K562 (cell line): Measurements from ENCODE around the gene ZNF689. TPM values are rescaled to one million over a fixed set of nuclear protein-coding genes. Genes with fewer than 3 reads are reported as not detected.
A peak's percentile ranks its signal among the peaks of the same experiment; 100 is the strongest.

ENCODE experiments used
- ATAC-seq: fragments of 200-7000 bp; cut with Tn5 transposase; 3 replicates; pipeline ENCODE4 v1.9.1; 2020; ENCODE audit warnings: moderate library complexity
- BruUV-seq: library from RNA; stranded (reverse); fragments of 400-500 nt; replicated peaks from 2 replicates; lab custom pipeline; 2021; lab: Mats Ljungman, UMichigan
- CTCF ChIA-PET: fragments of 300-600 bp; formaldehyde crosslinking; extraction: SDS; loops from one replicate; lab custom pipeline; 2021; ENCODE audit warnings: low intra/inter-chr PET ratio; lab: Yijun Ruan, JAX
- POLR2A ChIA-PET: fragments of 300-600, 350-650 bp; sonication (Branson Sonifier 250); formaldehyde crosslinking; extraction: SDS; loops from one replicate; lab custom pipeline; 2021; ENCODE audit warnings: antibody characterized with exemption, inconsistent platforms; lab: Yijun Ruan, JAX
- DNase-seq, 4 experiments: peaks; one replicate each; pipeline versions ENCODE4 v3.0.0 to v3.0.0-alpha.2; 2011 to 2018; ENCODE audit warnings: low spot score in 3 of 4, mixed read lengths in 3 of 4; ENCODE audit errors: extremely low read depth in 1 of 4
- FAIRE-seq: peaks from 2 replicates; lab custom pipeline; 2011; peaks lifted over from hg19 to GRCh38; lab: Jason Lieb, UNC
- H2AFZ ChIP-seq: 2 replicates; pipeline ENCODE4 v1.6.0; 2011; ENCODE audit warnings: low read depth, low read length, control low read depth, inconsistent platforms
- H3K27ac ChIP-seq: fragments of 200-600 bp; 3 replicates; pipeline ENCODE4 v1.8.0; 2011; ENCODE audit warnings: low read depth, mild to moderate bottlenecking, control low read depth, inconsistent platforms, low read length, moderate library complexity, mixed read lengths; ENCODE audit errors: extremely low read depth
- H3K27me3 ChIP-seq, 2 experiments: fragments of 300-600 bp in 1 of 2; 2 replicates in 1 of 2; 3 replicates in 1 of 2; pipeline versions ENCODE4 v1.6.0 to v1.8.0; 2011; ENCODE audit warnings: inconsistent platforms in 2 of 2, low read length in 2 of 2, mild to moderate bottlenecking in 1 of 2, mixed read lengths in 1 of 2, moderate library complexity in 1 of 2; ENCODE audit not compliant: control insufficient read depth in 2 of 2, insufficient read depth in 2 of 2
- H3K36me3 ChIP-seq: fragments of 300-600 bp; 3 replicates; pipeline ENCODE4 v1.8.0; 2011; ENCODE audit warnings: mild to moderate bottlenecking, low read length, inconsistent platforms; ENCODE audit not compliant: control insufficient read depth, insufficient read depth
- H3K4me1 ChIP-seq, 2 experiments: fragments of 200-600 bp in 1 of 2; replicated peaks in 1 of 2; 2 replicates in 1 of 2; 3 replicates in 1 of 2; pipeline versions ENCODE4 v1.5.1 to v1.8.0; 2011; ENCODE audit warnings: inconsistent platforms in 2 of 2, low read length in 2 of 2, mild to moderate bottlenecking in 1 of 2, mixed read lengths in 1 of 2, moderate library complexity in 1 of 2; ENCODE audit not compliant: control insufficient read depth in 2 of 2, insufficient read depth in 2 of 2
- H3K4me2 ChIP-seq: 2 replicates; pipeline ENCODE4 v1.6.1; 2011; ENCODE audit warnings: low read length, control low read depth, inconsistent platforms, mixed read lengths; ENCODE audit not compliant: insufficient read depth
- H3K4me3 ChIP-seq: fragments of 200-600 bp; sonication (generic), shearing (Covaris generic); 2 replicates; pipeline ENCODE4 v1.5.1; 2016; ENCODE audit warnings: control low read depth, inconsistent platforms
- H3K79me2 ChIP-seq: fragments of 200-600 bp; 3 replicates; pipeline ENCODE4 v1.8.0; 2011; ENCODE audit warnings: low read length, inconsistent platforms; ENCODE audit not compliant: control insufficient read depth, insufficient read depth
- H3K9ac ChIP-seq, 2 experiments: 2 replicates each; pipeline versions ENCODE4 v1.6.0 to v1.6.1; 2011; ENCODE audit warnings: low read depth in 2 of 2, low read length in 2 of 2, control low read depth in 1 of 2, inconsistent platforms in 1 of 2, mild to moderate bottlenecking in 1 of 2, mixed read lengths in 1 of 2; ENCODE audit not compliant: insufficient read depth in 1 of 2
- H3K9me1 ChIP-seq: one replicate; pipeline ENCODE4 v1.6.0; 2011; ENCODE audit warnings: inconsistent platforms, mild to moderate bottlenecking, low read length, moderate library complexity; ENCODE audit not compliant: control insufficient read depth, insufficient read depth
- H3K9me3 ChIP-seq: replicated peaks from 2 replicates; pipeline ENCODE4 v1.5.1; 2011; ENCODE audit warnings: low read depth, low read length, inconsistent platforms; ENCODE audit not compliant: control insufficient read depth, insufficient read depth
- H4K20me1 ChIP-seq: replicated peaks from 2 replicates; pipeline ENCODE4 v1.6.1; 2011; ENCODE audit warnings: low read length, inconsistent platforms, mixed read lengths; ENCODE audit not compliant: control insufficient read depth, insufficient read depth
- ETV6 ChIP-seq, 3 experiments: fragments of 150-350 bp in 1 of 3; sonication (generic) in 1 of 3; formaldehyde crosslinking in 1 of 3; IDR thresholded peaks; 2 replicates each; pipeline versions ENCODE4 v1.6.1 to v1.8.0; 2014 to 2022; ENCODE audit warnings: borderline replicate concordance in 2 of 3, low read depth in 2 of 3, antibody characterized with exemption in 1 of 3, low read length in 1 of 3, mild to moderate bottlenecking in 1 of 3, missing genetic modification reagents in 1 of 3
- FOXM1 ChIP-seq, 2 experiments: fragments of 450-650 bp in 1 of 2; sonication (generic) in 1 of 2; formaldehyde crosslinking in 1 of 2; IDR thresholded peaks; 2 replicates each; pipeline versions ENCODE4 v1.6.1 to v1.9.0; 2017 to 2022; ENCODE audit warnings: low read depth in 2 of 2, mild to moderate bottlenecking in 2 of 2, missing genetic modification reagents in 1 of 2, moderate library complexity in 1 of 2
- GABPB1 ChIP-seq: sonication (generic); formaldehyde crosslinking; IDR thresholded peaks from 2 replicates; pipeline ENCODE4 v1.8.0; 2022; ENCODE audit warnings: mild to moderate bottlenecking, missing genetic modification reagents
- GABPB2 ChIP-seq: fragments of 250-450 bp; sonication (Bioruptor Pico); conservative IDR thresholded peaks from 2 replicates; pipeline ENCODE4 v1.5.1; 2021; ENCODE audit warnings: mild to moderate bottlenecking
- HCFC1 ChIP-seq: IDR thresholded peaks from 2 replicates; pipeline ENCODE4 v1.6.1; 2012; ENCODE audit warnings: low read depth, low read length, improper control_type of control experiment
- HIVEP1 ChIP-seq: fragments of 250-450 bp; sonication (Bioruptor Pico); IDR thresholded peaks from 2 replicates; pipeline ENCODE4 v1.4.0; 2020; ENCODE audit warnings: mild to moderate bottlenecking
- MCM3 ChIP-seq: fragments of 450-650 bp; IDR thresholded peaks from 2 replicates; pipeline ENCODE4 v1.6.1; 2016
- NRF1 ChIP-seq, 2 experiments: fragments of 450-650 bp; IDR thresholded peaks in 1 of 2; conservative IDR thresholded peaks in 1 of 2; 2 replicates each; pipeline ENCODE4 v1.6.1; 2014; ENCODE audit warnings: mild to moderate bottlenecking in 2 of 2
- POLR3G ChIP-seq: IDR thresholded peaks from 2 replicates; pipeline ENCODE4 v1.6.1; 2011; ENCODE audit not compliant: insufficient read length, insufficient replicate concordance; ENCODE audit errors: extremely low read depth
- PTTG1 ChIP-seq: fragments of 450-650 bp; IDR thresholded peaks from 2 replicates; pipeline ENCODE4 v1.6.1; 2016; ENCODE audit warnings: low read depth, mild to moderate bottlenecking, missing genetic modification characterization, missing compliant biosample characterization
- RBM17 ChIP-seq: fragments of 200-400 bp; formaldehyde crosslinking; IDR thresholded peaks from 2 replicates; pipeline ENCODE4 v1.6.1; 2017; ENCODE audit warnings: low read depth, mild to moderate bottlenecking, low read length, borderline replicate concordance
- RBM22 ChIP-seq: fragments of 200-400 bp; formaldehyde crosslinking; IDR thresholded peaks from 2 replicates; pipeline ENCODE4 v1.6.1; 2018; ENCODE audit warnings: low read length, low read depth; ENCODE audit not compliant: poor library complexity, severe bottlenecking
- SRSF9 ChIP-seq: fragments of 200-400 bp; formaldehyde crosslinking; IDR thresholded peaks from 2 replicates; pipeline ENCODE4 v1.6.1; 2017; ENCODE audit warnings: low read depth, low read length, borderline replicate concordance
- STAT5B ChIP-seq: fragments of 250-450 bp; sonication (Bioruptor Pico); IDR thresholded peaks from 2 replicates; pipeline ENCODE4 v1.8.0; 2021; ENCODE audit warnings: mild to moderate bottlenecking, inconsistent platforms
- TCF7L2 ChIP-seq: fragments of 150-350 bp; IDR thresholded peaks from 2 replicates; pipeline ENCODE4 v1.6.1; 2016; ENCODE audit warnings: low read depth, mild to moderate bottlenecking, low read length, moderate library complexity
- ZEB2 ChIP-seq: fragments of 450-650 bp; IDR thresholded peaks from 2 replicates; pipeline ENCODE4 v1.6.1; 2016
- WGBS: fragments of 100-300 bp; shearing (Covaris generic); methylation state at CpG from one replicate; pipeline ENCODE4 v1.1.6; 2016; ENCODE audit warnings: low coverage, mixed read lengths; ENCODE audit not compliant: insufficient coverage; ENCODE audit errors: missing lambda C conversion rate; 5-methylcytosine and 5-hydroxymethylcytosine counted together
- in situ Hi-C: fragments of 300-500 bp; cut with MboI; formaldehyde crosslinking; loops from 4 replicates; pipeline ENCODE4 v1.15.0; 2018; ENCODE audit warnings: inconsistent platforms, mixed read lengths
- intact Hi-C: fragments of 100-400 bp; cut with micrococcal nuclease; formaldehyde crosslinking; loops from 2 replicates; pipeline ENCODE4 v1.14.2; 2022
- polyA plus RNA-seq, 8 experiments: library from polyadenylated mRNA; depleted of rRNA in 4 of 8; stranded (reverse) in 5 of 8; unstranded in 3 of 8; fragments of >200 nt; fragmentation: Nextera tagmentation in 2 of 8; fragmentation: Illumina TruSeq in 1 of 8; extraction: Ambion mirVana in 2 of 8; extraction: Trizol in 1 of 8; gene quantifications; 2 replicates each; pipeline versions ENCODE4 v1.2.1 to v1.2.3, GENCODE V29; 2011 to 2014; ENCODE audit warnings: inconsistent platforms in 1 of 8, missing spikeins in 1 of 8
- total RNA-seq, 7 experiments: library from RNA; depleted of rRNA in 6 of 7; stranded (reverse); fragments of >200 nt in 6 of 7; fragmentation: Illumina TruSeq in 2 of 7; extraction: Trizol in 2 of 7; gene quantifications; 2 replicates each; pipeline versions ENCODE4 v1.2.1 to v1.2.3, GENCODE V29; 2011 to 2021; ENCODE audit warnings: low replicate concordance in 1 of 7
- TF ChIP-seq, protein P1 (sequence below): fragments of 250-450 bp; sonication (Bioruptor Pico); IDR thresholded peaks from 2 replicates; pipeline ENCODE4 v1.4.0; 2020

ZNF689 gene
- total and polyA plus RNA-seq, 9 of the 15 experiments (the other 6 are each of a cell fraction or from before 2014, with no cell fraction given) = 5.4 to 15.4 (median 10.8) TPM

DNA sequence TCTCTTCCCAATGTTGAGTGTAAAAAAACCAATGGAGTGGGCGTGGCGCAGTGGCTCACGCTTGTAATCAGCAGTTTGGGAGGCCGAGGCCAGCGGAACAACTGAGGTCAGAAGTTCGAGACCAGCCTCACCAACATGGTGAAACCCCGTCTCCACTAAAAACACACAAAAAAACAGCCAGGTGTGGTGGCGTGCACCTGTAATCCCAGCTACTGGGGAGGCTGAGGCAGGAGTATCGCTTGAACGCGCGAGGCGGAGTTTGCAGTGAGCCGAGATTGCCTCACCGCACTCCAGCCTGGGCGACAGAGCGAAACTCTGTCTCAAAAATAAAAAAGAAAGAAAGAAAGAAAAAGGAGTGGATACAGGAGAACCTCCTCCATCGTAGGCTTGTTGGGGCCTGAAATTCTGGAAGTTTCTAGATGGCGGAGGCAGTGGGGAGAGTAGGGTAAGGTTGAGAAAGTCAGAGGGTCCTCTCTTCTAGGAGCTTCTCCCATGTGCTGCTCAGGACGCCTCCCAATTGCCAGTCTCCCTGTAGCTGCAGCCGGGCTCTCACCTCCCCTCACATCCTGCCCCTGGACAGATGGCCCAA is 51.3 kb downstream of the ZNF689 start:
- no peak for FAIRE-seq
- in situ Hi-C loops (no loop called here), intact Hi-C loops (loop anchor here (1.0 kb wide), 1 partner anchor 26 kb away; the partner anchor contains the start of gene ZNF785)
- H3K27me3 ChIP-seq = no peaks in the 10 kb centered on the region
- peak overlapping the region; percentile 94 for H3K27ac ChIP-seq
- H3K9me3 ChIP-seq = no peaks in the 10 kb centered on the region; the same call in 1 of the 2 replicates
- peak overlapping the region; percentile 66 for H3K4me3 ChIP-seq
- H3K4me2 ChIP-seq = peak overlapping the region; percentile 83
- H4K20me1 ChIP-seq = no peaks in the 10 kb centered on the region
- DNase-seq = no peak
- peaks cover 14 to 55% of the 10 kb centered on the region in 2 experiments; a peak in 4 of 5 replicates for H3K4me1 ChIP-seq
- H3K79me2 ChIP-seq = peaks cover 25% of the 10 kb centered on the region
- peak overlapping the region; percentile 86 to 91 for H3K9ac ChIP-seq
- CTCF ChIA-PET = no interaction called here
- H2AFZ ChIP-seq = peak overlapping the region; percentile 89
- H3K36me3 ChIP-seq = peaks cover 24% of the 10 kb centered on the region; the same call in 2 of the 3 replicates
- 36% methylated on average over 20 of the region's 21 CpGs for WGBS
- BruUV-seq = TSS peak; percentile 94
- no peak for ATAC-seq
- no peaks in the 10 kb centered on the region for H3K9me1 ChIP-seq
- POLR2A ChIA-PET = interaction anchor here (0.6 to 4.9 kb wide), 19 partner anchors 10 to 1173 kb away, joined by 3 to 31 read pairs (median 3); partner anchors contain the start of genes DCTPP1, ZNF688, ZNF689 and ZNF747
- TF ChIP-seq STAT5B (CRISPR knock-in tag) (no peak), HCFC1 (no peak), GABPB2 (CRISPR knock-in tag) (no peak), RBM17 (no peak), RBM22 (no peak), ZEB2 (peak; percentile 68), FOXM1 (IDR thresholded peaks at IDR 0.05; ENCODE audit: low read depth) (no peak), FOXM1 (CRISPR knock-in tag; IDR thresholded peaks at IDR 0.05; ENCODE audit: low read depth) (0 out of 2 replicates have a peak, but pooled peaks have one; percentile 23), NRF1 (conservative IDR thresholded peaks at IDR 0.05 in 1 of 2, IDR thresholded peaks at IDR 0.05 in 1 of 2) (no peak), MCM3 (no peak), PTTG1 (tag) (no peak), ETV6 (IDR thresholded peaks at IDR 0.05; ENCODE audit: borderline replicate concordance in 1 of 2, low read depth in 2 of 2, low read length in 1 of 2) (no peak), ETV6 (CRISPR knock-in tag; IDR thresholded peaks at IDR 0.05; ENCODE audit: borderline replicate concordance) (no peak), TCF7L2 (no peak), HIVEP1 (CRISPR knock-in tag) (no peak), GABPB1 (CRISPR knock-in tag) (0 out of 2 replicates have a peak, but pooled peaks have one; percentile 17), SRSF9 (no peak), POLR3G (no peak)
- TF ChIP-seq, protein P1, sequence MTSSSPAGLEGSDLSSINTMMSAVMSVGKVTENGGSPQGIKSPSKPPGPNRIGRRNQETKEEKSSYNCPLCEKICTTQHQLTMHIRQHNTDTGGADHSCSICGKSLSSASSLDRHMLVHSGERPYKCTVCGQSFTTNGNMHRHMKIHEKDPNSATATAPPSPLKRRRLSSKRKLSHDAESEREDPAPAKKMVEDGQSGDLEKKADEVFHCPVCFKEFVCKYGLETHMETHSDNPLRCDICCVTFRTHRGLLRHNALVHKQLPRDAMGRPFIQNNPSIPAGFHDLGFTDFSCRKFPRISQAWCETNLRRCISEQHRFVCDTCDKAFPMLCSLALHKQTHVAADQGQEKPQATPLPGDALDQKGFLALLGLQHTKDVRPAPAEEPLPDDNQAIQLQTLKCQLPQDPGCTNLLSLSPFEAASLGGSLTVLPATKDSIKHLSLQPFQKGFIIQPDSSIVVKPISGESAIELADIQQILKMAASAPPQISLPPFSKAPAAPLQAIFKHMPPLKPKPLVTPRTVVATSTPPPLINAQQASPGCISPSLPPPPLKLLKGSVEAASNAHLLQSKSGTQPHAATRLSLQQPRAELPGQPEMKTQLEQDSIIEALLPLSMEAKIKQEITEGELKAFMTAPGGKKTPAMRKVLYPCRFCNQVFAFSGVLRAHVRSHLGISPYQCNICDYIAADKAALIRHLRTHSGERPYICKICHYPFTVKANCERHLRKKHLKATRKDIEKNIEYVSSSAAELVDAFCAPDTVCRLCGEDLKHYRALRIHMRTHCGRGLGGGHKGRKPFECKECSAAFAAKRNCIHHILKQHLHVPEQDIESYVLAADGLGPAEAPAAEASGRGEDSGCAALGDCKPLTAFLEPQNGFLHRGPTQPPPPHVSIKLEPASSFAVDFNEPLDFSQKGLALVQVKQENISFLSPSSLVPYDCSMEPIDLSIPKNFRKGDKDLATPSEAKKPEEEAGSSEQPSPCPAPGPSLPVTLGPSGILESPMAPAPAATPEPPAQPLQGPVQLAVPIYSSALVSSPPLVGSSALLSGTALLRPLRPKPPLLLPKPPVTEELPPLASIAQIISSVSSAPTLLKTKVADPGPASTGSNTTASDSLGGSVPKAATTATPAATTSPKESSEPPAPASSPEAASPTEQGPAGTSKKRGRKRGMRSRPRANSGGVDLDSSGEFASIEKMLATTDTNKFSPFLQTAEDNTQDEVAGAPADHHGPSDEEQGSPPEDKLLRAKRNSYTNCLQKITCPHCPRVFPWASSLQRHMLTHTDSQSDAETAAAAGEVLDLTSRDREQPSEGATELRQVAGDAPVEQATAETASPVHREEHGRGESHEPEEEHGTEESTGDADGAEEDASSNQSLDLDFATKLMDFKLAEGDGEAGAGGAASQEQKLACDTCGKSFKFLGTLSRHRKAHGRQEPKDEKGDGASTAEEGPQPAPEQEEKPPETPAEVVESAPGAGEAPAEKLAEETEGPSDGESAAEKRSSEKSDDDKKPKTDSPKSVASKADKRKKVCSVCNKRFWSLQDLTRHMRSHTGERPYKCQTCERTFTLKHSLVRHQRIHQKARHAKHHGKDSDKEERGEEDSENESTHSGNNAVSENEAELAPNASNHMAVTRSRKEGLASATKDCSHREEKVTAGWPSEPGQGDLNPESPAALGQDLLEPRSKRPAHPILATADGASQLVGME (CRISPR knock-in tag) = no peak
